ENCODE data around the gene SLC12A4. TPM values are rescaled to one million over a fixed set of nuclear protein-coding genes. Genes with fewer than 3 reads are reported as not detected.

The SLC12A4 gene
- total RNA-seq, 2 donors from 2014 or later: 32.9 to 84.4 TPM

DNA sequence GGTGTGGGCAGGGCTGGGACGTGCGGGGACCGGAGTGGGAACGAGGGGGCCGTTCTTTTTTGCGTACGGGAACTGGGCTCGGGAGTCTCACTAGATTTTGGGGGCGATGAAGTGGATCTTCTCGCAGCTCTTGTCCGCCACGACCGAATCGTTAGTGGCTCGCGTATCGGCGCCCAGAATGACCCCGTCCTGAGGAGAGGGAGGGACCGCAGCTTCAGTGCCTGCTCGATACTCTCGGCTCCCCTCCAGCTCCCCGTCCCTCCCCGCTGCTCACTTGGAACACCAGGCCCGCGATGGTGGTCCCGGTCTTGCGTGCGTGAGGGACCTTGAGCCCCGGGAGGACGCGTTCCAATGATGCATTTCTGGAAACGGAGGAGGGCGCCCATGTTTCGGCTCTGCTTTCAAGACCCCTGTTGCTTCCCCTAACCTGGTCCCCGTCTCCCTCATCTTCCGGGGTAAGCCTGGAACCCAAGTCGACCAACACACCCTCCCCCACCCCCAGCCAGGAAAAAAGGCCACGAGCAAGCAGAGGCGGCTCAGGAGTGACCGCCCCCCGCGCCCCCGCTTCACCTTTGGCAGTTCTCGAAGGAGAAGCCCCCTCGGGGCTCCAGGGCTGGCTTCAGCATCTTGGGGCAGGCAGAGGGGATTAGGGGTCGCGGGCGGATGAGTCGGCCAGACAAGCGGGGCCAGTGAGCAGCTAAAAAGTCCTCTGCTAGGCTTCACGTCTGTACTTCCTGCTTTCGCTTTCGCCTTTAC, 32.1 kb downstream of the SLC12A4 start, which contains the start of gene PSMB10:
TSS of gene PSMB10 (minus strand) at position 727 of the 756 bp plus-strand sequence. CDS start at position 626, 101 bp downstream.
- Mint-ChIP-seq H3K4me3 (peak within 1 kb of the TSS; percentile 92), H3K27ac (peak within 1 kb of the TSS; percentile 92 to 96), H3K36me3 (peaks cover 16% of the 10 kb centered on the region), H3K4me1 (ENCODE audit: low read depth in 2 of 2) (peaks cover 30 to 32% of the 10 kb centered on the region in 2 donors), H3K9me3 (no peaks in the 10 kb centered on the region), H3K27me3 (no peaks in the 10 kb centered on the region)
- ATAC-seq: peak; percentile 29 to 76
- no peak for DNase-seq (ENCODE audit: low spot score)

DNA sequence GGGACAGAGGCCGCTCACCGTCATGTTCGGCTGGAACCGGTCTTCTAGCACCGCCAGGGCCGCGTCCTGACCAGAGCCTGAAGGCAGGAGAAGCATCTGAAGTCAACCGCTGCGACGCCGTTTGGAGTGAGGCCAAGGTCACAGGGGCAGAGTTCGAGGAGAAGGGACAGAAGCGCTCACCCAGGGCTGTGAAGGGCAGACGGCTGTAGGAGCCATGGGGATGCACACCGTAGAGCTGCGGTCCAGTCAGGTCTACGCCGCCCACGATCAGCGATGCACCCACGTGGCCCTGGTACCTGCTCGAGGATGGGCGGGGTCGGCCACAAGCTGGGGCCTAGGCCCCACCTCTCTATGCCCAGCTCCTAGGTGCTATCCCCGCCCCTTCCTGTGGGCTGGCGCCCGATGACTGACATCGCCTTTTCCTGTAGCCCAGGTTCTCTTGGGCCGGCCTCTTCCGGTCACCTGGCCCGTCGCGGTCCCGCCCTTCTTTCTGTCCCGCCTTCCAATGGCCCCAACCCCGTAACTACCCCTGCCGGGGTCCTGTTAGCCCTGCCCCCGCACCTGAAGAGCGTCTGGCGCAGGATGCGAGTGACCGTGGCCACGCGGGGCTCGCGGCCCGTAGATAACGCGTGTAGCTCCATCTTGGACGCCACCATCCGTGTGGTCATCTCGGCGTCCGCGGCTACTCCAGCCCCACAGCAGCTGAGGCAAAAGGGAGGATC, 32.9 kb downstream of the SLC12A4 start:
- peaks cover 31 to 33% of the 10 kb centered on the region in 2 donors for H3K4me1 Mint-ChIP-seq (ENCODE audit: low read depth in 2 of 2)
- no peaks in the 10 kb centered on the region for H3K27me3 Mint-ChIP-seq
- H3K9me3 Mint-ChIP-seq: no peaks in the 10 kb centered on the region
- peak overlapping the region; percentile 92 to 96 for H3K27ac Mint-ChIP-seq
- H3K4me3 Mint-ChIP-seq: peak overlapping the region; percentile 92
- DNase-seq (ENCODE audit: low spot score) (peak; percentile 94), ATAC-seq (peak; percentile 96)
- peaks cover 16% of the 10 kb centered on the region for H3K36me3 Mint-ChIP-seq

DNA sequence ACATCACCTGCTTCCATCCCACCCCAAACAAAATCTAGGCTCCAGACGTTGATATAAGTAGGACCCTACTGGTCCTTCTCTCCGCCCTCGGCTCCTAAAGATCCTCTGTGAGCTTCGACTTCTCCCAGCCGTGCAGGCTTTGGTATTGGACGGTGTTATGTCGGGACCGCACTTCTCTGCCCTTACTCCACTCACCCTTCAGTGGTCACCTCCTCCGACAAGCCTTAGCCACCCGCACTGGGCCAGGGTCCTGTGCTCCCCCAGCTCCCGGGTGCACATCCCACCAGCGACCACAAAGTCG, 33.4 kb downstream of the SLC12A4 start:
- Mint-ChIP-seq H3K4me3 (peak overlapping the region; percentile 92), H3K36me3 (peaks cover 16% of the 10 kb centered on the region), H3K4me1 (ENCODE audit: low read depth in 2 of 2) (peaks cover 29 to 30% of the 10 kb centered on the region in 2 donors), H3K27me3 (no peaks in the 10 kb centered on the region), H3K27ac (peak overlapping the region; percentile 92 to 96), H3K9me3 (no peaks in the 10 kb centered on the region)
- ATAC-seq: no peak
- no peak for DNase-seq (ENCODE audit: low spot score)

DNA sequence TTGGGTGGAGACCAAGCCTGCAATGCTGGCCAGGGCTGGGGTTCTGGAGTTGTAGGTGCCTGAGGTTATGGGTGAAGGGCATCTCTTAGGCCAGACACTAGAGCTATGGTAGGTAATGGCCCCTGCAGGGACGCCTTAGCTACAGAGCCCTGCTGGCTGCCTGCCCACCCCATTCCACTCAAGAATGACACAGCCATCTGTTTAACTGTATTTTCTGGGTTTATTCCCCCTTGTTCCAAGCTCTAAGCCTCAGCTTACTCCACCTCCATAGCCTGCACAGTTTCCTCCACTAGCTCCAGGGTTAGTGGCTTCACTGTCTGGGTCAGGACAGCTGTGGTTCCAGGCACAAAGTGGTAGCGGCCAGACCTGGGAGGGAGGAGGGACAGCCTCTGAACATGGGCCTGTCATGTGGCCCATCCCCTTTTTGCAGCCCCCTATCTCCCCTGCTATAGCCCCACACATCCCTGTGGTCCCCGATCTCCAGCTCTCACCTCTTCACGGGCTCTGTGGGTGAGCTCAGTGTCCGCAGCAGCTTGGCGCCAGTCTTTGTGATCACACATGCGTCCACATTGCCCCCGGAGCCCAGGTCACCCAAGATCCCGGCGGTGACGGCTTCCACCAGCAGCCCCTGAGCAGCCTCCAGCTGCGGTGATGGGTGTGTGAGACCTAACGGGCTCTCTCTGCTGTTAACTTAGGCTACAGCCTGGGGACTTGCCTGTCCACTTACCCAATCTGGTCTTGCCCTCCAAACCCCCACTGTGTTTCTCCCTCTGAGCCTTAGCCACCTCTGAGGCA, 33.9 kb downstream of the SLC12A4 start:
- Mint-ChIP-seq H3K27ac (peak overlapping the region; percentile 92 to 96), H3K9me3 (no peaks in the 10 kb centered on the region), H3K4me3 (peak overlapping the region; percentile 92), H3K27me3 (no peaks in the 10 kb centered on the region), H3K36me3 (peaks cover 16% of the 10 kb centered on the region), H3K4me1 (ENCODE audit: low read depth in 2 of 2) (peaks cover 25% of the 10 kb centered on the region in 2 donors)
- ATAC-seq (no peak), DNase-seq (ENCODE audit: low spot score) (no peak)

DNA sequence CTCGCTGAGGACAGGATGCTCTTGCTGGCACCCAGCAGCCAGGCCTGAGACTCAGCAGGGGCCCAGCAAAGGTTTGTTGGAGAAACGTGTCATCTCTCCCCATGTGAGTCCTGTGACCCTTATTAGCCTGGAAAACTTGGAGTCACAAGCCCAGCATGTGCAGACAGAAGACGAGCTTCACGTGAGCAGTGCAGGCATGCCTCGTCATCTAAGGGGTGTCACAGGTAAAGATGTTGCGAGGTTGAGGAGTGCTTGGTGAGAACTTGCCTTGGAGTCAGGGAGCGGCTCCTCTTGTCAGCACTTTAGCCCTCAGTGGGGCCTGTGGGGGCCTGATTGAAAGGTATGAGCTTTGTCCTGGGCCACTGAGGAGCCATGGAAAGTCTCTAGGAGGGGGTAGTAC, 34.6 kb downstream of the SLC12A4 start:
- DNase-seq (ENCODE audit: low spot score) (no peak), ATAC-seq (no peak)
- H3K4me3 Mint-ChIP-seq: peak overlapping the region; percentile 92
- H3K27me3 Mint-ChIP-seq: no peaks in the 10 kb centered on the region
- H3K36me3 Mint-ChIP-seq: peaks cover 16% of the 10 kb centered on the region
- peaks cover 25% of the 10 kb centered on the region in 2 donors for H3K4me1 Mint-ChIP-seq (ENCODE audit: low read depth in 2 of 2)
- H3K9me3 Mint-ChIP-seq: no peaks in the 10 kb centered on the region
- H3K27ac Mint-ChIP-seq: peak overlapping the region; percentile 43 to 92

DNA sequence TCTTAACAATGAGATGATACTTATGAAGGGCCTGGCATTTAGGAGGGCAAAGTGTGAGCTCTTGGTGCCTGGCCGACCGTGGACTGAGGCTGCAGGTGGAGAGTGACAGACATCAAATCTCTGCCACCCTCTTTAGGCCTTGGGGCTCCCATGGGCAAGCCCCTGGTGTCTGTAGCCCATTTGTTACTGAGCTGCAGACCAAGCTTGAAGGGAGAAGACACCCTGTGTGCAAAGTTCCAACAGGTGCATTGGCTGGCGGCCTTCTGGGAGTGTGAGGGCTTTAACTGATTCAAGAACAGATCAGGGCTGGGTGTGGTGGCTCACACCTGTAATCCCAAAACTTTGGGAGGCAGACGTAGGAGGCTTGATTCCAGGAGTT, 36.0 kb downstream of the SLC12A4 start:
- Mint-ChIP-seq H3K4me3 (no peak overlapping the region), H3K36me3 (peaks cover 16% of the 10 kb centered on the region), H3K4me1 (ENCODE audit: low read depth in 2 of 2) (peaks cover 24 to 28% of the 10 kb centered on the region in 2 donors), H3K27ac (no peak overlapping the region), H3K9me3 (no peaks in the 10 kb centered on the region), H3K27me3 (no peaks in the 10 kb centered on the region)
- DNase-seq (ENCODE audit: low spot score) (no peak), ATAC-seq (no peak)

DNA sequence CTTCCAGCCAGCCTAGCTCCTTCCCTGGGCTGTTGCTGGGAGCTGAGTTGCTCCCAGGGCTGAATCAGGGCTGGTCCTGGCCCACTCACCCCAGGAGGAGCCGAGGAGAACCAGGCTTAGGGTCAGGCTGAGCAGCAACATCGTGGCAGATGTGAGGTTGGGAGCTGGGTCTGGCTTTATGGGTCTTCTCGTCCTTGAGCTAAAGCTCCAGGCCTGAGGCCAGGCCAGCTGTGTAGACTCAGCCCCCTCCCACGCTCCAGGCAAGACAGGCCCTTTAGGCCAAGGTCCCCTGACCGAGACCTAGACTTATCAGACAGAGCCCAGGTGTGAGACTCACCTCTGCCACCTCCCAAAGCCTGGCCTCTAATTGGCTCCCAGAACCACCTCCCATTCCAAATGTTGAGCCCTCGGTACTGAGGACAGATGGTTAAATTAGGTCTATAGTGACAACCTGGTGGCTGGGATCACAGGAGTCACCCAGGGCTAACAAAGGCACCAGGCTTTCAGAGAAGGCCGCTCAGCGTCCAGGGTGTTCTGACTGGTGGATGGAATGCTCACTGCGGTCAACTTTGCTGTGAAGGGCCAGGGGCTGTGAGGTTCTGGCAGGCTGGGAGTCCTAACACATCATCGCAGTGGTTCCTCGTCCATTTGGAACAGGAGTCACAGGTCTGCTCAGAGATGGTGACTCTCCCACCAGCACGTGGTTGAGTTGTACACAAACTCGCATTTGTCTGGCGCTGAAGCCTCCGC, 36.5 kb downstream of the SLC12A4 start, which contains the start of gene CTRL:
TSS of gene CTRL (minus strand) at position 151 of the 750 bp plus-strand sequence. CDS start at position 141, 10 bp downstream.
- Mint-ChIP-seq H3K9me3 (no peaks in the 10 kb centered on the region), H3K27ac (no peak within 1 kb of the TSS), H3K4me3 (no peak within 1 kb of the TSS), H3K36me3 (peaks cover 15% of the 10 kb centered on the region), H3K4me1 (ENCODE audit: low read depth in 2 of 2) (peaks cover 19 to 22% of the 10 kb centered on the region in 2 donors), H3K27me3 (no peaks in the 10 kb centered on the region)
- ATAC-seq: no peak
- no peak for DNase-seq (ENCODE audit: low spot score)

DNA sequence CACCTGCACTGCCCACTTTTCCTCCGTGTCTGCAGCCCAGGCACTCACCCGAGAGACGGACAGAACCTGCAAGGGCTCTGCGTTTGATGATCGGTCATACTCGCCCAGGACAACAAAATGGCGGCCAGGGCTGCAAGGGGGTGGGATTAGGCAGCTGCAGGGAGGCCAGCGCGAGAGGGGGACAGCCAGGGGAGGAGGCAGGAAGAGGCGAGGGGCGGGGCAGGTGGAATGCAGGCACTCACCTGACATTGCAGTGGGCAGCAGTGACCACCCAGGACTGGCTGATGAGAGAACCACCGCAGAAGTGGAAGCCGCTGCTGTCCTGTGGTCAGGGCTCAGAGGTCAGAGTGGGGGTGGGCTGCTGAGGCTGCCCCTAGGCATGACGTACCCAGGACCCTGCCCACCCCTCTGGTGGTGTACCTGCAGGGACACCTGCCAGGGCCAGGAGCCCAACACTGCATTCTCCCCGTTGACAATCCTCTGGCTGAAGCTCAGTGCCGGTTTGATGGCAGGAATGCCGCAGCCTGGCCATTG, 37.7 kb downstream of the SLC12A4 start:
- Mint-ChIP-seq H3K27ac (no peak overlapping the region), H3K36me3 (peaks cover 9% of the 10 kb centered on the region)

DNA sequence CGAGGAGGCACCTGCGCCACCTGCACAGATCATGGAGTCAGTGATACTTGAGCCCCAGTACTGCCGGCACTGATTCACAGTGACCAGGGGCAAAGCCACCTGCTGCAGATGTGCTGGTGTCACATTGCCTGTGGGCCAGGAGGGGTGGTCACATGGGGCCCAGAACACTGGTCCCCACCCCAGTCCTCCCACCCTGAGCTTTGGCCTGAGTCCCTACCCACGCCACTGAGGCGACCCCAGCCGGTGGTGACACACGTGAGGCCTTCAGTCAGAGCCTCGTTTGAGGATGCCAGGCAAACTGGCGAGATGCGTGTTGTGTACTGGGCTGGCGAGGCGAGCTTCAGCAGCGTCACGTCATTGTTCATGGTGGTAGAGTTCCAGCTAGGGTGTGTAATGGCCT, 38.2 kb downstream of the SLC12A4 start:
- no peak for DNase-seq (ENCODE audit: low spot score)
- Mint-ChIP-seq H3K9me3 (no peaks in the 10 kb centered on the region), H3K4me3 (no peak overlapping the region), H3K36me3 (peaks cover 3% of the 10 kb centered on the region), H3K27me3 (no peaks in the 10 kb centered on the region), H3K4me1 (ENCODE audit: low read depth in 2 of 2) (peaks cover 10 to 13% of the 10 kb centered on the region in 2 donors), H3K27ac (no peak overlapping the region)
- ATAC-seq: no peak

More for the DNA sequence above, 37.7 kb downstream of the SLC12A4 start:
- H3K27me3 Mint-ChIP-seq: no peaks in the 10 kb centered on the region
- no peak for DNase-seq (ENCODE audit: low spot score)
- peaks cover 16 to 19% of the 10 kb centered on the region in 2 donors for H3K4me1 Mint-ChIP-seq (ENCODE audit: low read depth in 2 of 2)
- no peak for ATAC-seq
- H3K9me3 Mint-ChIP-seq: no peaks in the 10 kb centered on the region
- H3K4me3 Mint-ChIP-seq: no peak overlapping the region

DNA sequence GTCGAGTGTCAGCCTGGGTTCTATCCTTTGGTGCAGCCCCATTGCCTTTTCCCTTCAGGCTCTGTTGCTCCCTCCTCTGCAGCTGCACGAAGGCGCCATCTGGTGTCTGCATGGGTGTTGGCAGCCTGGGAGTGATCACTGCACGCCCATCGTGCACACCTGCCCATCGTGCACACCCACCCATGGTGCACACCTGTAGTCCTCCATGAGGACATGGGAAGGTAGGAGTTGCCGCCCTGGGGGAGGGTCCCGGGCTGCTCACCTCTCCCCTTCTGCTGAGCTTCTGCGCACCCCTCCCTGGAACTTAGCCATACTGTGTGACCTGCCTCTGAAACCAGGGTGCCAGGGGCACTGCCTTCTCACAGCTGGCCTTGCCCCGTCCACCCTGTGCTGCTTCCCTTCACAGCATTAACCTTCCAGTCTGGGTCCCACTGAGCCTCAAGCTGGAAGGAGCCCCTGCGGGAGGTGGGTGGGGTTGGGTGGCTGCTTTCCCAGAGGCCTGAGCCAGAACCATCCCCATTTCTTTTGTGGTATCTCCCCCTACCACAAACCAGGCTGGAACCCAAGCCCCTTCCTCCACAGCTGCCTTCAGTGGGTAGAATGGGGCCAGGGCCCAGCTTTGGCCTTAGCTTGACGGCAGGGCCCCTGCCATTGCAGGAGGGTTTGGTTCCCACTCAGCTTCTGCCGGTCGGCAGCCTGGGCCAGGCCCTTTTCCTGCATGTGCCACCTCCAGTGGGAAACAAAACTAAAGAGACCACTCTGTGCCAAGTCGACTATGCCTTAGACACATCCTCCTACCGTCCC, 39.7 kb downstream of the SLC12A4 start:
- DNase-seq (ENCODE audit: low spot score): peak; percentile 77
- no peak overlapping the region for H3K27ac Mint-ChIP-seq

DNA sequence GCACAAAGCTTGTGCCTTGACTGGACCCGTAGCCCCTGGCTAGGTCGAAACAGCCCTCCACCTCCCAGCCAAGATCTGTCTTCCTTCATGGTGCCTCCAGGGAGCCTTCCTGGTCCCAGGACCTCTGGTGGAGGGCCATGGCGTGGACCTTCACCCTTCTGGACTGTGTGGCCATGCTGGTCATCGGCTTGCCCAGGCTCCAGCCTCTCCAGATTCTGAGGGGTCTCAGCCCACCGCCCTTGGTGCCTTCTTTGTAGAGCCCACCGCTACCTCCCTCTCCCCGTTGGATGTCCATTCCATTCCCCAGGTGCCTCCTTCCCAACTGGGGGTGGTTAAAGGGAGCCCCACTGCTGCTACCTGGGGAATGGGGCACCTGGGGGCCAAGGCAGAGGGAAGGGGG, 40.3 kb downstream of the SLC12A4 start:
- no peak for ATAC-seq
- Mint-ChIP-seq H3K27ac (no peak overlapping the region), H3K27me3 (no peaks in the 10 kb centered on the region), H3K9me3 (no peaks in the 10 kb centered on the region), H3K4me1 (ENCODE audit: low read depth in 2 of 2) (peaks cover 0 to 9% of the 10 kb centered on the region in 2 donors), H3K4me3 (no peak overlapping the region), H3K36me3 (no peaks in the 10 kb centered on the region)
- DNase-seq (ENCODE audit: low spot score): no peak

More for the DNA sequence above, 39.7 kb downstream of the SLC12A4 start:
- ATAC-seq: peak; percentile 71
- H3K27me3 Mint-ChIP-seq: no peaks in the 10 kb centered on the region
- peaks cover 1 to 9% of the 10 kb centered on the region in 2 donors for H3K4me1 Mint-ChIP-seq (ENCODE audit: low read depth in 2 of 2)
- H3K4me3 Mint-ChIP-seq: no peak overlapping the region
- H3K36me3 Mint-ChIP-seq: no peaks in the 10 kb centered on the region
- H3K9me3 Mint-ChIP-seq: no peaks in the 10 kb centered on the region

DNA sequence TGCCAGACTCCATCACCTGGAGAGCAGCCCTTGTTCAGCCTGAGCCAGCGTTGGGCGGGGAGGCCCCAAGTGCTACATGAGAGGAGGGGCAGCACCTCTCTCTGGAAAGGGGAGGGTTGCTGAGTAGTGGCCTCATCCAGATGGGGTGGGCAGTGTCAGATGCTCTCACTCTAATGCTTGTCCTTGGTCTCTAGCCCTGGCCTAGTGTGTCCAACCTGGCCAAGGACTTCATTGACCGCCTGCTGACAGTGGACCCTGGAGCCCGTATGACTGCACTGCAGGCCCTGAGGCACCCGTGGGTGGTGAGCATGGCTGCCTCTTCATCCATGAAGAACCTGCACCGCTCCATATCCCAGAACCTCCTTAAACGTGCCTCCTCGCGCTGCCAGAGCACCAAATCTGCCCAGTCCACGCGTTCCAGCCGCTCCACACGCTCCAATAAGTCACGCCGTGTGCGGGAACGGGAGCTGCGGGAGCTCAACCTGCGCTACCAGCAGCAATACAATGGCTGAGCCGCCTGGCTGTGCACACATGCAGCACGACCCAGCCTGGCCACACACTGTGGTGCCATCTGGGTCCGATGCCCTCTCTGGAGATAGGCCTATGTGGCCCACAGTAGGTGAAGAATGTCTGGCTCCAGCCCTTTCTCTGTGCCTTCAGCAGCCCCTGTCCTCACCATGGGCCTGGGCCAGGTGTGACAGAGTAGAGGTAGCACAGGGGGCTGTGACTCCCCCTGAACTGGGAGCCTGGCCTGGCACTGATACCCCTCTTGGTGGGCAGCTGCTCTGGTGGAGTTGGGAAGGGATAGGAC, 41.1 kb downstream of the SLC12A4 start:
- Mint-ChIP-seq H3K9me3 (no peaks in the 10 kb centered on the region), H3K4me1 (ENCODE audit: low read depth in 2 of 2) (peaks cover 0 to 10% of the 10 kb centered on the region in 2 donors), H3K36me3 (no peaks in the 10 kb centered on the region), H3K4me3 (no peak overlapping the region), H3K27ac (no peak overlapping the region), H3K27me3 (no peaks in the 10 kb centered on the region)
- ATAC-seq (no peak), DNase-seq (ENCODE audit: low spot score) (no peak)

All from natural killer cell treated with Interleukin-12 subunit alpha and Interleukin-12 subunit beta and Interleukin-15 and Interleukin-18, amount 100 ng/mL, for 72 hours (primary cell).